Measurements from ENCODE around the gene BBS9. TPM values are rescaled to one million over a fixed set of nuclear protein-coding genes. Genes with fewer than 3 reads are reported as not detected.
"Not testable (repeated sequence)": the region's sequence is repeated elsewhere in the genome, so short reads cannot be mapped to it uniquely, and the experiment has no call there.

The BBS9 gene
- total and polyA plus RNA-seq, 8 donors = 2.6 to 10.8 (median 6.0) TPM

- WGBS, 2 donors = 77 to 84% methylated on average over 3 of the region's 3 CpGs
- Histone ChIP-seq H3K27me3 (no peaks in the 10 kb centered on the region), H3K4me1 (no peaks in the 10 kb centered on the region), H3K27ac (no peak overlapping the region), H3K9me3 (no peaks in the 10 kb centered on the region), H3K36me3 (no peaks in the 10 kb centered on the region), H3K4me3 (no peak overlapping the region)
- intact Hi-C loops (cut with DNase I) = no loop called here
- ATAC-seq (no peak), DNase-seq (no peak), FAIRE-seq (no peak)
- no peak for TF ChIP-seq CTCF (IDR thresholded peaks at IDR 0.05)
These were observed 132.2 kb downstream of the BBS9 start for GRCh38 chr7:33261585-33261984.

GRCh38 chr7:33262476-33262875 is 133.1 kb downstream of the BBS9 start:
- 93 to 97% methylated on average over 3 of the region's 3 CpGs for WGBS, 2 donors
- H3K27me3 ChIP-seq = no peaks in the 10 kb centered on the region
- H3K4me1 ChIP-seq = no peaks in the 10 kb centered on the region
- no peak for TF ChIP-seq CTCF (IDR thresholded peaks at IDR 0.05)
- DNase-seq = no peak
- H3K4me3 ChIP-seq = no peak overlapping the region
- intact Hi-C loops (cut with DNase I) = no loop called here
- no peaks in the 10 kb centered on the region for H3K9me3 ChIP-seq
- no peak overlapping the region for H3K27ac ChIP-seq
- no peak for ATAC-seq
- FAIRE-seq = no peak
- no peaks in the 10 kb centered on the region for H3K36me3 ChIP-seq

- H3K4me3 ChIP-seq; intact Hi-C loops (cut with DNase I); H3K27ac ChIP-seq; DNase-seq; H3K27me3 ChIP-seq; H3K36me3 ChIP-seq; H3K9me3 ChIP-seq; ATAC-seq; FAIRE-seq; H3K4me1 ChIP-seq: not testable (repeated sequence)
- 95 to 99% methylated on average over 4 of the region's 4 CpGs for WGBS, 2 donors
These were observed 142.5 kb downstream of the BBS9 start for GRCh38 chr7:33271839-33272371.

- H3K27ac ChIP-seq = no peak overlapping the region
- H3K4me1 ChIP-seq = no peaks in the 10 kb centered on the region
- no peak for TF ChIP-seq CTCF (IDR thresholded peaks at IDR 0.05)
- WGBS, 2 donors = 89 to 93% methylated on average over 2 of the region's 2 CpGs
- FAIRE-seq (no peak), DNase-seq (no peak), ATAC-seq (no peak)
- H3K9me3 ChIP-seq = no peaks in the 10 kb centered on the region
- intact Hi-C loops (cut with DNase I) = no loop called here
- H3K27me3 ChIP-seq = no peaks in the 10 kb centered on the region
- no peak overlapping the region for H3K4me3 ChIP-seq
- H3K36me3 ChIP-seq = peaks cover 0 to 4% (median 0%) of the 10 kb centered on the region in 3 donors
These were observed 144.0 kb downstream of the BBS9 start for GRCh38 chr7:33273356-33273755.

GRCh38 chr7:33276325-33276724 is 147.0 kb downstream of the BBS9 start:
- H3K36me3 ChIP-seq = peaks cover 0 to 4% (median 0%) of the 10 kb centered on the region in 3 donors
- DNase-seq (no peak), ATAC-seq (no peak), FAIRE-seq (no peak)
- H3K4me1 ChIP-seq = no peaks in the 10 kb centered on the region
- no peaks in the 10 kb centered on the region for H3K9me3 ChIP-seq
- 96 to 99% methylated on average over 3 of the region's 3 CpGs for WGBS, 2 donors
- no peaks in the 10 kb centered on the region for H3K27me3 ChIP-seq
- no peak for TF ChIP-seq CTCF (IDR thresholded peaks at IDR 0.05)
- no peak overlapping the region for H3K4me3 ChIP-seq
- no peak overlapping the region for H3K27ac ChIP-seq
- intact Hi-C loops (cut with DNase I) = no loop called here

All from pancreas (tissue), 10 donors.